Hematopoietic multipotent progenitor cell treated with erythropoietin and hydrocortisone succinate and interleukin-3 and kit ligand, for 4 days (in vitro differentiated cells): ENCODE measurements around the gene COX6B2.

Source experiments
- DNase-seq: peaks from one replicate; pipeline ENCODE4 v3.0.0-alpha.2; 2015

COX6B2 gene

DNA sequence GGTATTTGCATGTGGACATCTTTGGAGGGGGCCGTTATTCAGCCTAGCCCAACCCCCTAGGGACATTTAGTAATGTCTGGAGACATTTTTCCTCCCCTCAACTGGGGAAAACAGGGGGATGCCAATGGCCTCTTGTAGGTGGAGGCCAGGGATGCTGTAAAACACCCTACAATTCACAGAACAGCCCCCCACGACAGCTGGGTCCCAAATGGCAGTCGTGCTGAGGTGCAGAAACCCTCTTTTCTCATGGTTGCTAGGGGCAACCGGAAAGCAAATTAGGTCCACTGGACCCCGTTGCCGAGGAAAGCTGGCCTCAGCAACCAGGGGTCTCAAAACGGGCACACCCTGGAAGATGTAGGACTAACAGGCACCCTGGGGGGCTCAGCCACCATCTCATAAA, 44.0 kb downstream of the COX6B2 start:
- no peak for DNase-seq

DNA sequence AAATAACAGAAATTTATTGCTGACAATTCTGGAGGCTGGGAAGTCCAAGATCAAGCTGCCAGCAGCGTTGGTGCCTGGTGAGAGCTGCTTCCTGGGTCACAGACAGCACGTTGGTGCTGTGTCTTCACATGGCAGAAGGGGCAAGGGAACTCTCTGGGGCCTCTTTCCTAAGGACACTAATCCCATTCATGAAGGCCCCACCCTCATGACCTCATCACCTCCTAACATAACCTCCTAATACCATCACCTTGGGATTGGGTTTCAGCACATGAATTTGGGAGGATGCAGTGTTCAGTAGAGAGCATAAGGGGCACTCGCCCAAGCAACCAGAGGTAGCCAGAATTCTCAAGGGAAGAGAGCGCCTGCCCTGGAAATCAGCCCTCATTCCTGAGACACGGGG, 45.1 kb downstream of the COX6B2 start:
- no peak for DNase-seq

DNA sequence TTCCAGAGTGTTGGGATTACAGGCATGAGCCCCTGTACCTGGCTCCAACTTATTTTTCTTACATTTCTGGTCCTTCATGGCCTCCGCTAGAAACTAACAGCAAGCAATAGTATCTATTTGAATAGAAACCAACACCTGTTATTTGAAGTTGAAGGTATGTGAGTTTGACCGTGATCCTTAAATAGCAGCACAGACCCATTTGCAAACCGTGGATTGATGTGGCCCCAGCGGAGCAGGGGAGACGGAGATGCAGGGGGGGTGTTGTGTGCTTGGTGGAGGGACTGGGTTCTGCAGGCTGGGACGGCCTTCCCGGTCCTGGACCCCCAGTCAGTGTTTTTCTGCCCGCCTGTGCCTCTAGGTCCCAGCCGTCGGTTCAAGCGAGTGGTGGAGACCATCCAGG, 46.2 kb downstream of the COX6B2 start:
- DNase-seq, result no peak

DNA sequence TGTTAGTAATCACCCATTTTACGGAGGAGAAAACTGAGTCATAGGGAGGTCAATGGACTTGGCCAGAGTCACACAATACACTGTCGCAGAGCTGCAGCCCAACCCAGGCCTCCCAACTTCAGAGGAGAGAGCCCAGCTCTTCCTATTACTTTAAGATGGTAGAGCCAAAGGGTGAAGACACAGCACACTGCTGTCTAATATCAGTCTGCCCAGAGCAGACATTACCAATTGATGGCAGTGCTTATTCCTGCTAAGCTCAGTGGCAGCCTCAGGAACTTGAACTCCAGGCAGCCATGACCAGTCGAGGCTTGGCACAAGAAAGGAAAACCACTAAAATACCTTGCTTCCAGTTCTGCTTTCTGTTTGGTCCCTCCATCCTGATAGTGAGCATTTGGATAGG, 47.8 kb downstream of the COX6B2 start:
- DNase-seq, result no peak

DNA sequence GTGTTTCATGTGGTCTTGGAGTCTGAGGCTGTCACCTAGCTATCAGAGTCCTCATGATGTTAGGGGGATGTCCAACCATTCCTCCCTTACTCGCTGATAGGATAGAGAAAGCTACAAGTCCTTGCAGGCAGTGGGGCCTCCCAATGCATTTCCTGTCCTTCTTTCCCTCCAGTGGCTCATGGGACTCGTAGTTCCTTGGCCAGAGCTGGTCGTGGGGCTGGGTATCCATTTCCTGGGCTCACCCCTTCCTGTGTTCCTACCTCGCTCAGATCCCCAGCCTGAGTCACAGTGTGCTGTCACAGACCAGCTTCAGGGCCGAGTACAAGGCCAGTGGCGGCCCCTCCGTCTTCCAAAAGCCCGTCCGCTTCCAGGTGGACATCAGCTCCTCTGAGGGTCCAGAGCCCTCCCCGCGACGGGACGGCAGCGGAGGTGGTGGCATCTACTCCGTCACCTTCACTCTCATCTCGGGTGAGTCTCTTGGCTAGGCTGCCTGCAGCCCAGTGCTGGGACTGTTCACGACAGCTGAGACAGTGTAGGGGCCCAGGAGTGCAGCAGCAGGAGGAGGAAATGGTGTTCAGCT, 48.4 kb downstream of the COX6B2 start:
- DNase-seq, result peak; percentile 50

DNA sequence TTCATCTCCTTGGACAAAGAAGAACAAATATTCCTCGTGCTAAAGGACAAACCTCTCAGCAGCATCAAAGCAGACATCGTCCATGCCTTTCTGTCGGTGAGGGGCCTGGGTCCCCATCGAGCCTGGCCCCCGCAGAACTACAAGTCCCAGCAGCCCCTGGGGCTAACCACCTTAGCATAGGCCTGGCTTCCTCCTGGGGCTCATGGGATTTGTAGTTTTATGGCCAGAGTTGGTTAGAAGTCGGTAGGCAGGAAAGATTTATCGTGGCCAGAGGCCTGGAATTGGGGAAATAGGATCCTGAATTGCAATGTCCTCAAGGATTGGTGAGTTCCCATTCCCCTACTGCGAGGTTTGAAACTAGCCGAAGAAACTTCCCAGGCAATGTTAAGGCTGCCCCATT, 49.0 kb downstream of the COX6B2 start:
- DNase-seq, result peak; percentile 82

DNA sequence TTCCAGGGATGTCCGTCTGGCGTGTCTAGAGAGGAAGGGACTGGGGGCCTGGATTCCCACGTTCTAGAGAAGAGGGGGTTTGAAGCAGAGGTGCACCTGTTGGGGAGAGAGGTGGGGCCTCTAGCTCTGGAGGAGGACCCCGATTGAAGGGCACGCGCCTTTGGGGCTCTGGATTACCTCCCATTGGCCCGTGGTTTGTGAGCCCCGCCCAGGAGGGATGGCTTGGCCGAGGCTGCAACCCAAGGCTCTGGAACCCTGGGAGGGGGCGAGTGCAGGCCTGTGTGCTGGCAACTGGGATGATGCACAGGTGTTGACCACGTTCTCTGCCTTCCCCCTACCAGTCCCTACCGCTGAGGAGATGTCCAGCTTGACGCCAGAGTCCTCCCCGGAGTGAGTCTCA, 49.5 kb downstream of the COX6B2 start:
- DNase-seq, result no peak

DNA sequence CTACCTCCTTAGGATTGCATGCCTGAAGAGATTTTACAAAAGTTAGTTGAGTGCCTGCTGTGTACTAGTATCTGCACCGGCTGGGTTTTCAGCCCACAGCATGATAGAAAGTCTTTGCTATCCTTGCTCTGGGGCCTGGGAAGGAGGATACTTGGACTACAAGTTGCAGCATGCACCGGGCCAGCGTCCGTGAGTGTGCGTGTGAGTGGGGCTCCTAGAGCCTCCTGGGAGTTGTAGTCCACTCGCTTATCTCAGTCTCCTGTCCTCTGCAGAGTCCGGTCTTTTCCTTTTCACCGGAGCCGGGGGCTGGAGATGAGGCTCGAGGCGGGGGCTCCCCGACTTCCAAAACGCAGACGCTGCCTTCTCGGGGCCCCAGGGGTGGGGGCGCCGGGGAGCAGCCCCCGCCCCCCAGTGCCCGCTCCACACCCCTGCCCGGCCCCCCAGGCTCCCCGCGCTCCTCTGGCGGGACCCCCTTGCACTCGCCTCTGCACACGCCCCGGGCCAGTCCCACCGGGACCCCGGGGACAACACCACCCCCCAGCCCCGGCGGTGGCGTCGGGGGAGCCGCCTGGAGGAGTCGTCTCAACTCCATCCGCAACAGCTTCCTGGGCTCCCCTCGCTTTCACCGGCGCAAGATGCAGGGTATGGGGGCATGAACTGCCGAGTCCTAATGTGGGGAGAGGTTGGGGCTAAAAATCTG, 50.1 kb downstream of the COX6B2 start:
- peak; percentile 76 for DNase-seq

DNA sequence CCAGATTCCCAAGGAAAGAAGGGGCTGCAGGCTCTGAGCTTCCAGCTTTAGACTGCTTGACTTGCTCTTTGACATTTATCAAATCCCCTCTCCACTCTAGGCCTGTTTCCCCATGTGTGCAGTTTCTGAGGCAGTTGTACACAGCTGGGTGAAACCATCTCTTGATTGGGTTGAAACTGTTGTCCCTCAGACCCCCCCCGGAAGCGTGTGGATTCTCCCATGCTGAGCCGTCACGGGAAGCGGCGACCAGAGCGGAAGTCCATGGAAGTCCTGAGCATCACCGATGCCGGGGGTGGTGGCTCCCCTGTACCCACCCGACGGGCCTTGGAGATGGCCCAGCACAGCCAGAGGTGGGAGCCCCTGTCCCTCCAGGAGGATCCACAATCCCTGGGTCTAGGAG, 51.0 kb downstream of the COX6B2 start:
- DNase-seq, result no peak

DNA sequence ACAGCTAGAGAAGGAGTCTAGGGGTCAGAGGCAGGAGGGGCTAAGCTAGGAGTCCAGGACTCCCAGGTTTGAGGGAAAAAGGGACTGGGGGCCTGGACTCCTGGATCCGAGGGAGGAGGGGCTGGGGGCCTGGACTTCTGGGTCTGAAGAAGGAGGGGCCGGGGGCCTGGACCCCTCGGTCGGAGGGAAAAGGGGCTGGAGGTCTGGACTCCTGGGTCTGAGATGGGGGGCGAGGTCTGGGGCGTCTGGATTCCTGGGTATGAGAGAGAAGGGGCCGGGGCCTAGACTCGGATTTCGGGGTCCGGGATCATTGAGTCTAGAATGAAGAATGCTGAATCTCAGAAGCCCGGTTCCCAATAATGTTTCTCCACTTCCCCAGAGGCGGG, 52.2 kb downstream of the COX6B2 start:
- no peak for DNase-seq

DNA sequence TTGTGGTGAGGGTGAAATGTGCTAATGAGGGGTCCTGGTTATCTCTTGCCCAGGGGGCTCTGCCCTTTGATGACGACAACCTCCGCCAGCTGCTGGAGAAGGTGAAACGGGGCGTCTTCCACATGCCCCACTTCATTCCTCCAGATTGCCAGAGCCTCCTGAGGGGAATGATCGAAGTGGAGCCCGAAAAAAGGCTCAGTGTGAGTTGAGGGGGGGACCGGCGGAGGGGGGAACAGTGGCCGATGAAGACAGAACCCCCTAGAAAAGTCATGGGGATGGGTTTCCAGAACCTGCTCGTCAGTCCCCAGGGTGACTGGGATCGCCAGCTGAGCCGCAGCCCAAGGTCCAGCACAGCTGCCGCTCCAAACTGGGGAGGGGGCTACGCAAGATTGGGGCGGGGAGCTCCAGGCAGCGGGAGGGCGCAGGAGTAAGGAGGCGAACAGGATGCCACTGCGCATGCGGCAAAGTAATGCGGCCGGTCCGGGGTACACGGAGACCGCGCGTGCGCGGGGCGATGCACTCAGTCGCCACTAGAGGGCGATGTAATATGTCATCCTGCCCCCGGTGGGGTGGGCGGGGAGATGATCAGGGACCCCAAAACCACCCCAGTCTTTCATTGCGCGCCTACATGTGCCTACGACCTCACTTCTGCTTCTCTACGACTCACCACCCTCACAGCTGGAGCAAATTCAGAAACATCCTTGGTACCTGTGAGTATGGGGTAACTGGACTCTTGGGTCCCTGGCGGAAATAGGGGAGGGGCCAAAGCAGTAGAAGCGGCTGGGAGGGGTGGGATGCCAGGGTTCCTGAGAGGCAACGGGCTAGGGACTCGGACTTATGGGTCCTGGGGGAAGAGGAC, 52.8 kb downstream of the COX6B2 start:
- DNase-seq, result peak; percentile 95

DNA sequence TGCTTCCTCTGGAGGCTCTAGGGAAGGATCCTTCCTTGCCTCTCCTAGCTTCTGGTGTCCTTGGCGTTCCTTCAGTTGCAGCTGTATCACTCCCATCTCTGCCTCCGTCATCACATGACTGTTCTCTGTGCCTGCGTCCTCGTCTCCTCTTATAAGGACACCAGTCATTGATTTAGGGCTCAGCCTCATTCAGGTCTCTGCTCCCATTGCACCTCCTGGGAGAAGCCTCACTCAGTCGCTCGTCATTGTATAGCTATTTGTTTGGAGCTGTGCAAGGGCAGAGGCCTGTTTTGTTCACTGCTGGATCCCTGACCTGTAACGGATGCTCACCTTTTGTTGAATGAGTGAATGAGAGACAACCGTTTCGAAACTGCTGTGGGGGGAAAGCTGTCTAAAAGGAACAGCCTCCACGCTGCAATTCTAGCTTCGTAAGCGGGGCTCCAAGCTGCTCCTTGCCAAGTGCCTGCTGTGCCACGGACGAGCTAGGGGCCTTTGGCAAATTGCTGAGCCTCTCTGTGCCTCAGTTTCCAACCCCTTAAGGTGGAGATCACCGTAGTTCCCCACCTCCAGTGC, 53.5 kb downstream of the COX6B2 start:
- DNase-seq, result no peak

DNA sequence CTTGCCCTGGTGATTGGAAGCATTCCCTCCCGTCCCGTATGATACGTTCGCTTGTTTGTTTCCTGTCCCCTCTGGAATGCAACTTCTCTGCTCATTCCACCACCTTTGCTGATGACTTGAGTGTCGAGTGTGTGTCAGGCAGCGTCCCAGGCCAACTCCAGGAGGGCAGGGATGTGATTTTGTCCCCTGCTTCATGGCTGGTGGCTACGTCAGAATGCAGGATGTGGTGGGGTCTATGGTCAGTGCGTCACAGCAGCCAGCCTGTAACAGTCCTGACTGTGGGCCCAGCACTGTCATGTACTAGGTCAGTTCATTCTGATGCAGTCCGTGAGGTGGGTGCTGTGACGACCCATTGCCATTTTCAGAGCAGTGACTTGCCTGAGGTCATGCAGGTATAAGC, 54.5 kb downstream of the COX6B2 start:
- no peak for DNase-seq
